Stimulated activated CD8-positive, alpha-beta memory T cell treated with anti-CD3 and anti-CD28 coated beads, Interleukin-4, amount 100 ng/mL, for 24 hours (primary cell): Measurements from ENCODE around the gene CCDC83.
"Not testable (repeated sequence)": the region's sequence is repeated elsewhere in the genome, so short reads cannot be mapped to it uniquely, and the experiment has no call there.

Source experiments
- DNase-seq: peaks from one replicate; pipeline ENCODE4 v3.0.0-alpha.2; 2020; ENCODE audit warnings: low read depth

The CCDC83 gene

GRCh38 chr11:85835729-85836128 lies 19.5 kb upstream of the CCDC83 start:
- no peak for DNase-seq

- not testable (repeated sequence) for DNase-seq
Observed at GRCh38 chr11:85840932-85841331, 14.3 kb upstream of the CCDC83 start.

- DNase-seq: no peak
Observed at GRCh38 chr11:85843929-85844328, 11.3 kb upstream of the CCDC83 start.

DNA sequence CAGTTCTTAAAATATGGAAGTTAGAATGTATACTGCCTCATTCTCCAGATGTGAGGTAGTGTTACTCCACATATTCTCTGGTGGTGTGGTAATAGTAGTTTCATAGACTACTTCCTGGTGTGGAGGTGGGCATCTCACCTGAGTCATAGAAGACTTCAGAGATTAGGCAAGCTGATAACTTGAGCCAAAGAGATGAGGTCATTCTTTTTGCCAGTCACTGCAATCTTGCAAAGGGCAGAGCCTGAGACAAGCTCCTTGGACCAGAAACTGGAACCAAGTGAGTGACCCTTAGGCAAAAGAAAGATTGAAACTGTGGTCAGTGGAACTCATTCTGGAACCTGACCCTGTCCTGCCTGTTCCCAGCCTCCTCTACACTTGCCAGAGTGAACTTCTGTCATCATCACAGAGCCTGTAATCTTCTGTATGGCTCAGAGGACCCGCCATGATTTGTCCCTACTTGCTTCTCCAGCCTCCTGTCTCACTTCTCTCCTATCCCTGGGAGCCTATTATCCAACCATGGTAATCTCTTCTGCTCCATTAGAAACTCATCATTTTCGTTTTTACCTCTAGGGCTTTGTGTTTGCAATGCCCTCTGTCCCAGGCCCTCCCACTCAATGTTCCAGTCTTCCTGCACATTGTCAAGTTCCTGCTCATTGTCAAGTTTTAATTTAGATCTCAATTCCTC lies 10.6 kb upstream of the CCDC83 start:
- DNase-seq: no peak

GRCh38 chr11:85845124-85845631 lies 10.0 kb upstream of the CCDC83 start:
- no peak for DNase-seq

DNA sequence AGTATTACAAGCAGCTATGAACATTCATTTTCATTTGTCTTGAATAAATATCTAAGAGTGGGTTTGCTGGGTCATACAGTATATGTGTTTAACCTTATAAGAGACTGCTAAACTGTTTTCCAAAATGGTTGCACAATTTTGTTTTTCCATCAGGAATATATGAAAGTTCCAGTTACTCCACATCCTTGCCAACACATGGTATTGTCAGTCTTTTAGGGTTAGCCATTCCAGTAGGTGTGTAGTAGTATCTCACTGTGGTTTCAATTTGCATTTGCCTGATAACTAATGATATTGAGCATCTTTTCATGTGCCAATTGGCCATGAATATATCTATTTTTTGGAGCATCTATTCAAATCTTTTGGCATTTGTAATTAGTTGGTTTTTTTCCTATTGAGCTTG lies 7.7 kb upstream of the CCDC83 start:
- DNase-seq: no peak

DNA sequence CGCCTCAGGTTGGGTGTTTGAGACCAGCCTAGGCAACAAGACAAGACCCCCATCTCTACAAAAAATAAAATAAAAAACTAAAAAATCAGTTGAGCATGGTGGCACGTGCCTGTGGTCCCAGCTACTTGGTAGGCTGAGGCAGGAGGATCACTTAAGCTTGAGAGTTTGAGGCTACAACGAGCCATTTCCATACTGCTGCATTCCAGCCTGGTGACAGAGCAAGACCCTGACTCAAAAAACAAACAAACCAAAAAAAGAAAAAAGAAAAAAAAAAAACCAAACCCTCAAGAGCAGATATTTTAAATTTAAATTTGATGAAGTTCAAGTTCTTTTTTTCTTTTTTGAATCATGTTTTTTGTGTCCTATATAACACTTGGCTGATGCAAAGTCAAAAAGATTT lies 7.2 kb upstream of the CCDC83 start:
- DNase-seq: no peak

DNA sequence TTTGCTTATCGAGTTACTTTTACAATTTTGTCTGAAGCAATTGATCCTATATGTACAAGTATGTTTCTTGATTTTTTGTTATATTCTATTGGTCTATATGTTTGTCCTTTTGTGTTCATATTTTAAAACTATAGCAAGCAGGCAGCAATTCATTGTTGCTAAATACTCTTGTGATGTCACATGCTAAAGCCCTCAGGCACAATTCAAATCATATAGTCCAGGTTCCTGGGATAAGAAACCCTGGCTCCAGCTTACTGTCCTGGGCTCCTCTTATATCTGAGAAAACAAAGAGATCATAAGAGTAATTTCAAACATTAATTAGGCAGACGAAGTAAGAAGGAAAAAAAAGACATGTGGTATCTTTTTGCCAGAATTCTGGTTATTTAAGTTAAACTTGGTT lies 6.6 kb upstream of the CCDC83 start:
- DNase-seq: no peak

GRCh38 chr11:85852754-85853153 lies 2.4 kb upstream of the CCDC83 start:
- DNase-seq: not testable (repeated sequence)

DNA sequence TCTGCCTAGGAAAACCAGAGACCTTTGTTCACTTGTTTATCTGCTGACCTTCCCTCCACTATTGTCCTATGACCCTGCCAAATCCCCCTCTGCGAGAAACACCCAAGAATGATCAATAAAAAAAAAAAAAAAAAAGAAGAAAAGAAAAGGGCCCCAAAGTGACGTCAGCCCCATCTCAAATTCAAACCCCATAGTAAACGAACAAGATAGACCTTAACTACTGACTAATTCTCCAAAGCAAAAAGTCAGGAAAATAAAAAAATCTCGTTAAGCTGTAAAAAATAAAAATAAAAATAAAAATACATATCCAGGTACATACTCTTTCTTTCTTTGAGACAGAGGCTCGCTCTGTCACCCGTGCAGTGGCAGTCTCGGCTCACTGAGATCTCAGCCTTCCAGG lies 1.6 kb upstream of the CCDC83 start:
- DNase-seq: not testable (repeated sequence)

- DNase-seq: no peak
Observed at GRCh38 chr11:85854212-85854556, 999 bp upstream of the CCDC83 start.

DNA sequence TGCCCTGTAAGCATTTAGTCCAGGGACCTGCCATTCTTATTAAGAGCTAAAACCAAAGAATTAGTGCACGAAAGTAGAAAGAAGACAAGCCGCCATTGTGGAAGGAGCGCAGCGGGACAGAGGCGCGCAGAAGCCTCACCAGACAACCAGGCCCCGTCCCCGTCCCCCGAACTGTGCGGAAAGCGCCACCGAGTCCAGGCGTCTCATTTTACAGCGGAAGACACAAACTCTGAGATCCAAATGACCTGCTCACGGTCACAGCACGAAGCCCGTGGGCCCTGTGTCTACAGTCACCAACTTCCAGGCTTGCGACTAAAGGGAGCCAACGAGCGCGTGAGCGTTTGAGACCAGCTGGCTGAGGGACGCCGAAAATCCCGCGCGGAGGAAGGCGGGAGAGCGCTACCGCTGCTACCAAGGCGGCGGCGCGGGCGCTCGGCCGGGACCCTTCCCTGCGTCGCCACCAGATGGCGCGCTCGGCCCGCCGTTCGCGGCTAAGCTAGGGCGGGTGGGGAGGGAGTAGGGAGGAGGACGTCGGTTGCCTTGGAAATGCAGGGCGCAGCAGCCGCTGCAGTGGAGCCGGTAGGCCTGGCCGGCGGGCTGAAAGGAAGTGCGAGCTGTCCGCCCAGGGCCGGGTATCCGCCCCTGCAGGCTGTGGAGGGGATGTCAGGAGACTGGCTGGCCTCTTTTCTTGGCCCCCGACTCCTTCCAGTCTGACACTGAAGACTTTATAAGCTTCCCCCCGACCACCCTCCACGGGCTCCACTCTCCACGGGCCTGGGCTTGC lies 434 bp upstream of the CCDC83 start:
- peak; percentile 87 for DNase-seq

DNA sequence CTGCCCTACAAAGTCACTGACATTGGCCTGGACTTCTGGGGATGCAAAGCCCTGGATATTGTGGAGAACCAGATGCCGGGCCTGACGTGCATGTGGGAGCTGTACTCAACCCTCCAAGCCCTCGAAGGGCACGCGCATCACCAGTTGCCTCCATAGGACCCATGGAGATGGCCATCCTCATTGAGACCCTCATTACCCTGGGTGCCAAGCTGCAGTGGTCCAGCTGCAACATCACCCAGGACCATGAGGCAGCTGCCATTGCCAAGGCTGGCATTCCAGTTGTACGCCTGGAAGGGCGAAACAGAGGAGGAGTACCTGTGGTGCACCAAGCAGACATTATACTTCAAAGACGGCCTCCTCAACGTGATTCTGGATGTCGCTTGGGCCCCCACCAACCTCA lies 1.9 kb downstream of the CCDC83 start:
- no peak for DNase-seq

- DNase-seq: not testable (repeated sequence)
Observed at GRCh38 chr11:85859541-85859940, 4.4 kb downstream of the CCDC83 start.

DNA sequence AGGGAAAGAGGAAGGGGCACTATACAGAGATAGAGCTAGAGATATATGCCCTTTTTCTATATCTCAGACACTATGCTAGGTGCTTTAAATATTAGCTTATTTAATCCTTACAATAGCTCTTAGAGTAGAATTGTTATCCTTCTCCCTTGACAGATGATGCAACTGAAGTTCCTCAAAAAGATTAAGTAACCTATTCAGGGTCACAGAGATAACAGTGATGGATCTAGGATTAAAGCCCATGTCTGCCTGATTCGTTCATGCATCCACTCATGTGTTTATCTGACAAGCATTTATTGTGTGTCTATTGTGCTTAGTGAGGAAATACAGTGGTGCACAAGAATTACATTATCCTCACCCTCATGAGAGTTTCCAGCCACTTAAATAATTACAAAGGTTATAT lies 8.7 kb downstream of the CCDC83 start:
- DNase-seq: no peak

DNA sequence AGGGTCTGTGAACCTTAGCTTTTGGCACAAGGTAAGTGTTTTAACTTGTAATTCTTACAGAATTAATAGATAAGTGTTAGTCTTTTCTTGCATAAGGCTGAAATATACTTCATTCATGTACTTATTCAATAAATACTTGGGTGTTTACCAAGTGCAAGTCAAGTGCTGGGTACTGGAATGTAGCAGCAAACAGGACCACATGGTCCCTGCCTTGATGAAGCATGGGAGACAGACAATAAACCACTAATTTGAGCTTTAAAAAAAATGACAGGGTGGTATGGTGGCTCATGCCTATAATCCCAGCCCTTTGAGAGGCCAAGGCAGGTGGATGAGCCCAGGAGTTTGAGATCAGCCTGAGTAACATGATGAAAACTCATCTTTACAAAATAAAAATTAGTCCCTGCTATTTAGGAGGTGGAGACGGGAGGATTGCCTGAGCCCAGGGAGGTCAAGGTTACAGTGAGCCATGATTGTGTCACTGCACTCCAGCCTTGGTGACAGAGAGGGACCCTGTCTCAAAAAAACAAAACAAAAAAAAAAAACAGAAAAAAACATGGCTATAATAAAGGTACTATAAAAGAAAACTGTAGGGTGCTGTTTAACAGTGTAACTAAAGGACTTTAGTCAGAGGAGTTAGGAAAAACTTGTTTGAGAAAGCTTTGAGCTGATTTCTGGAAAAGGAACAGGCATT lies 11.1 kb downstream of the CCDC83 start:
- DNase-seq: no peak

DNA sequence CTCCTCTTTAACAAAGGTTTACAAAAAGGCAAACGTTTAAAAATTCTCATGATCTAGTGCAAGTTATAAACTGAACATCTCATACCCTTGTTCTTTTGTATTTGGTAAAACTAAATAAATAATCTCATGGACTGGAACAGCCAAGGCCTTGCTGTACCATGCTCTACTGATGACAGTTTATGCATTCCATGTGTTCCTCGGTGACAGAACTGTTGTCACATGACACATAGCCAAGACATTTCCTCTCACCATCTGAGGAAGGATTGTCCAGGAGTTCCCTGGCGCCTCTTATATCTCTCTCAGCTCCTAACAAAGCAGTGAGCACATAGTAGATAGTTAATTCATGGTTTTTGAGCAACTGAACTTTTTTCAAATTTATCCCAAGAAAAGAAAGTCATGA lies 12.6 kb downstream of the CCDC83 start:
- no peak for DNase-seq

DNA sequence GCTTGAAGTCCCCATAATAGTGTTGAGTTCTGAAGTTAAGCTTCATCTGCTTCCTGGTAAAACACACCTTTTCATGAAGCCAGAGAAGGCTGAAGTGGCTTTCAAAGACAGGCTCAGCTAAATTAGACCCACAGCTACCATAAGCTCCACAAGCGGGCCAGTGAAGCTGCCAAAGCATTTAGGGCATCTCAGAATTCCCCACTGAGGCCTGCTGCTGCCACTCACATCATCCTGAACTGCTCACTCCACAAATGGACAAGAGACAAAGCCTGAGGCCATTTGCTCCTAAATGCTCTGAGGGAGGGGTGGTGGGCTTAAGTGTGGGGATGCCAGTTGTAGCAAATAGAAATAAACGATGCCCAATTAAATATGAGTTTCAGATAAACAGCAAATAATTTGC lies 14.6 kb downstream of the CCDC83 start:
- DNase-seq: no peak

DNA sequence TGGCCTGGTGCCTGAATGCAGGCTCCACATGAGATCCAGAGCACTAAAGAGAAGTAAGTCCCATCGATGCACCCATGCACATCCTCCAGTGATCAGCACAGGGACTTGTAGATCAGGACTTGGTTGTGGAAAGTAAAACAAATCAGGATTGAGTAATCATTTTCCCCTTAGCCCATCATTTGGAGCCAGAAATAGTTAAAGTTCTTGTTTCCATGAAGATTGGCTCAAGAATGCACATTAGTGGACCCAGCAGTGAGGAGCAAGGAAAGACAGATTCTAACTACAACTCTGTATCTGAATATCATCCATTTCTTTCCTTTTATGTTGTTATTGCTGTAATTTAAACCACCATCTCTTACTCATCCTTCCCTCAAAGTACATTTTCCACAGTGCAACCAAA lies 19.1 kb downstream of the CCDC83 start:
- no peak for DNase-seq

- no peak for DNase-seq
Observed at GRCh38 chr11:85875505-85875904, 20.3 kb downstream of the CCDC83 start.

GRCh38 chr11:85884581-85885021 lies 29.4 kb downstream of the CCDC83 start:
- no peak for DNase-seq

- no peak for DNase-seq
Observed at GRCh38 chr11:85886089-85887056, 31.2 kb downstream of the CCDC83 start.
